Astrocyte of the spinal cord (primary cell): Measurements from ENCODE around the gene NADK2.
"Not testable (repeated sequence)": the region's sequence is repeated elsewhere in the genome, so short reads cannot be mapped to it uniquely, and the experiment has no call there.

Experiments used
- DNase-seq: peaks from one replicate; pipeline ENCODE4 v3.0.0; 2011; ENCODE audit warnings: low read depth, low spot score
- H3K4me3 ChIP-seq: 2 replicates; pipeline ENCODE4 v1.5.1; 2011; ENCODE audit warnings: low read depth, mild to moderate bottlenecking, low read length, moderate library complexity
- in situ Hi-C: cut with HindIII; loops from 2 replicates; pipeline ENCODE4 v1.10.0; 2017; ENCODE audit warnings: low sequenced_read_pairs
- TF ChIP-seq, protein P1 (sequence below): IDR thresholded peaks from 2 replicates; pipeline ENCODE4 v1.5.1; 2012; ENCODE audit warnings: low read depth, mild to moderate bottlenecking, low read length, inconsistent platforms

The NADK2 gene

DNA sequence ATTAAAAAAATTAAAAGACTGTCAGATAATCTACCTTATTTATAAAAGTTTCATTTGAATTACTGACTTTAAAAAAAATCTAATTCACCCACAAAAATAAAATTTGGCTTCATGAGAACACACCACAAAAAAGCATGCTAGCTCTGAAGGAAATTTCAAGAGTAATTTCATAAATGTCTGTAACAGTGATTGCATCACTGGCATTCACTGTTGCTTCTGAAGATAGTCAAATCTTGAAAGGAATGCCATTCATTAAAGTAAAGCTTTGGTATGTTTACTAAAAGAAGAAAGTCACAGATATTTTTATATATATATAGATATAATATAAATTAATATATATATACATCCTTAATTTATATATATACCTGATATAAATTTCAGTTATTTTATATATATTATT lies 43.4 kb downstream of the NADK2 start:
- no peak for DNase-seq
- TF ChIP-seq, protein P1, sequence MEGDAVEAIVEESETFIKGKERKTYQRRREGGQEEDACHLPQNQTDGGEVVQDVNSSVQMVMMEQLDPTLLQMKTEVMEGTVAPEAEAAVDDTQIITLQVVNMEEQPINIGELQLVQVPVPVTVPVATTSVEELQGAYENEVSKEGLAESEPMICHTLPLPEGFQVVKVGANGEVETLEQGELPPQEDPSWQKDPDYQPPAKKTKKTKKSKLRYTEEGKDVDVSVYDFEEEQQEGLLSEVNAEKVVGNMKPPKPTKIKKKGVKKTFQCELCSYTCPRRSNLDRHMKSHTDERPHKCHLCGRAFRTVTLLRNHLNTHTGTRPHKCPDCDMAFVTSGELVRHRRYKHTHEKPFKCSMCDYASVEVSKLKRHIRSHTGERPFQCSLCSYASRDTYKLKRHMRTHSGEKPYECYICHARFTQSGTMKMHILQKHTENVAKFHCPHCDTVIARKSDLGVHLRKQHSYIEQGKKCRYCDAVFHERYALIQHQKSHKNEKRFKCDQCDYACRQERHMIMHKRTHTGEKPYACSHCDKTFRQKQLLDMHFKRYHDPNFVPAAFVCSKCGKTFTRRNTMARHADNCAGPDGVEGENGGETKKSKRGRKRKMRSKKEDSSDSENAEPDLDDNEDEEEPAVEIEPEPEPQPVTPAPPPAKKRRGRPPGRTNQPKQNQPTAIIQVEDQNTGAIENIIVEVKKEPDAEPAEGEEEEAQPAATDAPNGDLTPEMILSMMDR = no peak
- in situ Hi-C loops = no loop called here

DNA sequence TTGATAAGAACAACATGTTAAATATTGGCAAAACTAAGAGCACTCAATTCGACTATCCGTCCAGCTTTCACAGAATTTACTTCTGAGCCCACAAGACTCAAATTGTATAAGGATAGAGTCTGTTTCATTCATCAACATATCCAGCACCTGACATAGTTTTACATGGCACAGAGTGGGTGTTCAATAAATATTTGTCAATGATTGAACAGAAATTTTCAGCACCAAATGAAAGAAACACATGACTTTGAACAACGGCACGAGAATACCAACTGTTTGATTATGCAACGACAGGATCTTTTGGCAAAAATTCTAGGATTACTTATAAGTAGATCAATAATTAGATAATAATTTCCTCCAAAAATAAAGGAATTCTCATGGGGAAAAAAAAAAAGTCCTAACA lies 48.0 kb downstream of the NADK2 start:
- H3K4me3 ChIP-seq = no peak overlapping the region
- TF ChIP-seq, protein P1 = no peak
- in situ Hi-C loops = no loop called here
- no peak for DNase-seq

More for the DNA sequence above, 43.4 kb downstream of the NADK2 start:
- H3K4me3 ChIP-seq = no peak overlapping the region

DNA sequence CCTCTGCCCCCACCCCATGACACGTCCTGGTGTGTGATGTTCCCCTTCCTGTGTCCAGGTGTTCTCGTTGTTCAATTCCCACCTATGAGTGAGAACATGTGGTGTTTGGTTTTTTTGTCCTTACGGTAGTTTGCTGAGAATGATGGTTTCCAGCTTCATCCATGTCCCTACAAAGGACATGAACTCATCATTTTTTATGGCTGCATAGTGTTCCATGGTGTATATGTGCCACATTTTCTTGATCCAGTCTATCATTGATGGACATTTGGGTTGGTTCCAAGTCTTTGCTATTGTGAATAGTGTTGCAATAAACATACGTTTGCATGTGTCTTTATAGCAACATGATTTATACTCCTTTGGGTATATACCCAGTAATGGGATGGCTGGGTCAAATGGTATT lies 57.3 kb downstream of the NADK2 start:
- DNase-seq, in situ Hi-C loops, H3K4me3 ChIP-seq: not testable (repeated sequence)

DNA sequence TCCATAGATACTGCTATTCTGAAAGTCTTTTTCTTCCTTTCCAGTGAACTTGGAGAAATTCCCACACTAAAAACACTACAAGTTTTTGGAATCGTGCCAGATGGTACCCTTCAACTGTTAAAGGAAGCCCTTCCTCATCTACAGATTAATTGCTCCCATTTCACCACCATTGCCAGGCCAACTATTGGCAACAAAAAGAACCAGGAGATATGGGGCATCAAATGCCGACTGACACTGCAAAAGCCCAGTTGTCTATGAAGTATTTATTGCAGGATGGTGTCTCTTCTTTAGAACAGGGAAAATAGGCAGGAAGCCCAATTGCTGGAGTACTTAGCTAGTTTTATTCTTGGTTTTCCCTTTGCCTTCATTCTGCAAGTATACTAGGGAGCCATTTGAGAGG lies 60.0 kb downstream of the NADK2 start:
- no peak overlapping the region for H3K4me3 ChIP-seq

DNA sequence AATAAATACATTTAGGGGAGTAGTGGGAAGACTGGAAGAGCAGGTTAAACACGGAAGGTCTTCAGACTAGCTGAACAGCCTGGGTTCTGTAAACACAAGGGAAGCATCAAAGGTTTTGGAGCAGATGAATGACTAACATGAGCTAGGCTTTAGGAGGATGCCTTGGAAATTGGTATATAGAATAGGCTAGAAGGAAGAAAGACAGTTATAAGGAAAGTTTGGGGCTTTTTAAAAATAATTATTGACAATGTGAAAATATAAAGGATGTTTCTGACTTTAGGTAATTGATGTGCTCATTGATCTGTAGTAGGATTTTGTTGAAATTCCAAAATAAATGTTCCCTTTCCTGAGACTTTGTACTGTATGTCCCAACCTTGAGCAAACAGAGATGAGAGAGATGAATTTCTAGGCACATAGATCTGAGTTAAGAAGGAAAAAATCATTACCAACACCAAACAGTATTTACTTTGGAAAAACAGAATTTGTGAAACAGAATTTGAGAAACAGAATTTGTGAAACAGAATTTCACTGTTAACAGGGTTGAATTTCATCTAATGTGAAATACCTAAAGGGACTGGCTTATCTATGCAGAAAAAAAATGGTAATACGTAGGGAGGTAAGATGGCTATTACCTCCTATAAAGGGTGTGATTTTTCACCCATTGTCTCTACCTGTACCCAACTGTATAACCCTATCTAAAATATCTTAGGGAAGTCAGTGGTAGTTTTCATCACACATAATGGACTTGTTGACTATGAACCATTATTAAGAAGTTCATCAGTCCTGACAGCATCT lies 61.0 kb downstream of the NADK2 start:
- H3K4me3 ChIP-seq = no peak overlapping the region
- in situ Hi-C loops = no loop called here
- DNase-seq = no peak
- TF ChIP-seq, protein P1 = no peak

More for the DNA sequence above, 60.0 kb downstream of the NADK2 start:
- in situ Hi-C loops = no loop called here
- no peak for DNase-seq
- TF ChIP-seq, protein P1 = no peak

DNA sequence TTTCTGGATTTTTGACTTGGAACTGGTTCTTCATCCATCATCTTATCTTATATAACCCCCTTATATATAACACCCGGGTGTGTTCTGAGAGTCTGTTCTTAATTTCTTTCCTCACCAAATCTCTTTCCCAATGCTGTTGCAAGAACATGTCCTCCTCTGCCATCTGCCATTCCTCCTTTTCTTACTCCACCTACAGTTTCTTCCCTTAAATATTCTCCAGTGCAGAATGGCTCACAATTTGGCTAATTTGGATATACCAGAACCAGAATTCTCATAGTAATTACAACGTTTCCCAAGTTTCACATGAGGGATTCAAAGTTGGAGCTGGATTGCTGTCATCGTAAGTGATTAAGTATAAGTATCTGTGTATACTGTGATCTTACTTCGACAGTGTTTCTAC lies 61.8 kb downstream of the NADK2 start:
- no peak overlapping the region for H3K4me3 ChIP-seq
- no peak for DNase-seq
- TF ChIP-seq, protein P1 = no peak
- in situ Hi-C loops = no loop called here

DNA sequence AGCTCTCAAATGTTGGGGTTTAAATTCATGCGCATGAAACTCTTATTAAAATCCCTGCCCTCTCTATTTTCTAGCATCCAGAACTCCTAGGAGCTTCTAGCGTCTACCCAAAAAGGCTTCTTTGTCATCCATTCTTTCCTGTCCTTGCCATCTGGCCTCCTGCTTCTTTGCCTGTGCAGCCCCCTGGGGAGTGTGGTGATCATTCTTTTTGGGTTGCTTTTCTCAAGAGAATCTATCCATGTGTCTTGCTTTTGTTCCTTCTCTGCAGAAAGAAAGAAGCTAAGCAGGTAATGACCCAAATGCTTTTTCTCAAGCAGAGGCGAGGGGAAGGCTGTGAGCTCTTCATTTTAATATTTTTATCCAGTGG lies 63.2 kb downstream of the NADK2 start:
- TF ChIP-seq, protein P1 = no peak
- in situ Hi-C loops = no loop called here
- H3K4me3 ChIP-seq = no peak overlapping the region
- DNase-seq = no peak
